HG03108 (cell line): ENCODE data around the gene PIK3CG.
"Not testable (repeated sequence)": the region's sequence is repeated elsewhere in the genome, so short reads cannot be mapped to it uniquely, and the experiment has no call there.

Source experiments
- ATAC-seq: cut with Tn5 transposase; IDR thresholded peaks from one replicate; pipeline ENCODE4 v1.9.1; 2021; ENCODE audit warnings: moderate library complexity; ENCODE audit not compliant: unreplicated experiment

Gene PIK3CG

DNA sequence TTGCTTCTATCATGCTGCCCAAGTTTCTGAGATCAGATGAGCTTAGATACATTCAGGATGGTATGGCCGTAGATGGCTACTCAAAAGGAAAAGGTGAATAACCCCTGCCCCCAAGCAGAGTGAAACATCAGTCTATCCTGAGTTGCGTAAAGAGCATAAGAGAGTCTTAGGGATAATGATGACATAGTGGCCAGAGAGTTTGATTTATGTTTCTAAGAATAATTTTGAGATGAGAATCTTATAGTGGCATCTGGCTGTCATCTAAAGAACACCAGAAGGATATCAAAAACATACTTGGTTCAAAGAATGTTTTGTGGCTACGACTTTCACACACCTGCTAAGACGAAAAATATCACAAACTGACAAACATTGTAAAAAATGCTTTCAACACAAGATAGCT, 20.6 kb downstream of the PIK3CG start:
- no peak for ATAC-seq

DNA sequence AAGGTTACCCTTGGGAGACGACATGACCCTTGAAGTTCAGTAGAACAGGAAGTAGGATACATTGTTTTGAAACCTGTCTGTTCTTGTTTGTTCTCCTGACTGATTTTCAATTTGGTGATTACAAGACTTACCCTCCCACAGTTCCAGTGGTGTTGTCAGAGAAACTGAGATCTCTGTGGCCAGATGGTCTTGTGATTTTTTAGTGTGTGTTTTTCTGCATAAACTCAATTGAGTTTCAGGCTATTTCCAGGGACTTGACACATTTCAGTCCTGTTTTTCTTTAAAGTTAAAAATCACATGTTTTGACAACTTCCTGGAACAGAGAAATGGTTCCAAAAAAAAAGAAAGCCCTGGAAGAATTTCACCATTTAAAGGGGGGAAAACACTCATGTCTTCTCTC, 22.3 kb downstream of the PIK3CG start:
- ATAC-seq, result peak; percentile 72

DNA sequence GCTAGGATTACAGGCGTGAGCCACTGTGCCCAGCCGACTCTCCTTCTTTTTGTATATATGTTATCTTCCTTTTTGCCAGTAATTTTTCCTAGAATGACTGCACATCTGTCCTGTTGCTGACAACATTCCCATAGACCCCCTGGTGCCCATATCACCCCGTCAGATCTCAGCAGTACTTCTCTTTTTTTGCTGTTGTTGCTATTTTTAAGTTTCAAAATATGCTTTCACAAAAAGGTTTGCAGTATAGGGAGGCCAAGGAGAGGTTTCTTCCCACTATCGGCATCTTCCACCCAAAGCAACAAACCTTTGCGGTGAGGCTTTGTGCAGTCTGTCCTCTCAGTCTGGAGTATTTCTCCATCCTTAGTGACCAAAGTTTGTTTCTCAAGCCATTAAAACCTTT, 23.1 kb downstream of the PIK3CG start:
- ATAC-seq, result no peak

DNA sequence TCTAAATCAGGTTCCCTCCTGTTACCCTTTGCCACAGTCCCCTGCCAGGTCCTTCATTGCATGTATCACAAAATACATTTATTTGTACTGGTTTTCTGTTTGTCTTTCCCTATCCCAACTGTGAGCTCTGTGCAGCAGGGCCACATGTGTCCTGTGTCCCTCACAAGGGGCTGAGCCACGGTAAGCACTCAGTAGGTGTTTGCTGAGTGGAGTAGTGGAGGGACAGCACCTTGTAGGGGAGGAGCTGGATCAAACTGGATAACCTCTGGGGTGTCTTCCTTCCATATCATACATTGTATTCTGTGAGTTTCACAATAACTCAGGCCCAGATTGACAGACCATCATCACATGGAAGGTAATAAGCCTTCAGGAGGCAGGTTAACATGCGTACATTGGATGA, 25.9 kb downstream of the PIK3CG start:
- ATAC-seq, result no peak

DNA sequence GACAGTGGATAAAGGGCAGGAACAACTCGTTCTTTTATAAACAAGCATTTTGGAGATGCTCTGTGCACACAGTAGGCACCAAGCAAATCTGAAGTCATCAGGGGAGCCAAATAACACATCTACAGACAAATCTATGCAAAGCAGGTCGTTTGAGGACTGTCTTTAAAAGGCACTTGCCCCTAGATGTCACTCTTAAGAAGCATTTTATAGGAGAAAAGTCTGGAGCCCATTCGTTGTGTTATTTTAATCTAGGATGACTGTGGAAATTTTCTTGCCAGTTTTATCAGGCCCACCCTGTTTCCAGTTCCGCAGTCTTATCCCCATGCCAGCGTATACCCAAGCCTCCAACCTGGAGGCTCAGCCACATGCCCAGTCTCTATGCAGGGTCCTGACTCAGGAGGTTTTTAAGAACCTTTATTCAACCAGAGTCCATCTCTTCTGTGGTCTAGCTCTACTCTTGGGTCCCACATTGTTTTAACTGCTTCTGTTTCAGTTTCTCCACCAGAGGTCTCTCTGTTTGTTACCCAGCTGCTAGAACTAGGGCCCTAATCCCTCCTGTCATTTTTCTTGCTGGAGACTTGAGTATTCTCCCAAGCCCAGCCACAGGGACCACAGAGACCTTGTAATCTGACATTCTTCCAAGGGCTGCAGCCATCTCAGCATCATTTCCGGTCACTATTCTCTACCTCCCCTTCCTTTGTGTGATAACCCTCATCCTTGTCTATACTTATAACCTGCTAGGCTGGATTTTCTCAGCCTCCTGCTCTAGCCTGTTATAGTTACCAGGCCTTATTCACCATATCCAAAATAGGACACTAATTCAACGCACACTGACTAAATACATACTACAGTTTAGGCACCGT, 26.7 kb downstream of the PIK3CG start:
- ATAC-seq, result no peak

DNA sequence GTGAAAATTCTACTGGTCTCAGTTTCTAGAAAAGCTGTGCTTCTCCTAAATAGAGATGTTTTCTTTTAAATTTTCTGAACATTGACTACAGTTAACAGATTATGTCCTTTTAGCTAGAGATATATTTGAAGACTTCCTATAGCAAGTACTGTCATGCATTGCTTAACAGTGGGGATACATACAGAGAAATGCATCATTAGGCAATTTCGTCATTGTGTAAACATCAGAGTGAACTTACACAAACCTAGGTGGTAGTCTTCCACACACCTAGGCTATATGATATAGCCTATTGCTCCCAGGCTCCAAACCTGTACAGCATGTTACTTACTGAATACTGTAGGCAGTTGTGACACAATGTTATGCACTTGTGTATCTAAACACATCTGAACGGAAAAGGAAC, 28.5 kb downstream of the PIK3CG start:
- no peak for ATAC-seq

DNA sequence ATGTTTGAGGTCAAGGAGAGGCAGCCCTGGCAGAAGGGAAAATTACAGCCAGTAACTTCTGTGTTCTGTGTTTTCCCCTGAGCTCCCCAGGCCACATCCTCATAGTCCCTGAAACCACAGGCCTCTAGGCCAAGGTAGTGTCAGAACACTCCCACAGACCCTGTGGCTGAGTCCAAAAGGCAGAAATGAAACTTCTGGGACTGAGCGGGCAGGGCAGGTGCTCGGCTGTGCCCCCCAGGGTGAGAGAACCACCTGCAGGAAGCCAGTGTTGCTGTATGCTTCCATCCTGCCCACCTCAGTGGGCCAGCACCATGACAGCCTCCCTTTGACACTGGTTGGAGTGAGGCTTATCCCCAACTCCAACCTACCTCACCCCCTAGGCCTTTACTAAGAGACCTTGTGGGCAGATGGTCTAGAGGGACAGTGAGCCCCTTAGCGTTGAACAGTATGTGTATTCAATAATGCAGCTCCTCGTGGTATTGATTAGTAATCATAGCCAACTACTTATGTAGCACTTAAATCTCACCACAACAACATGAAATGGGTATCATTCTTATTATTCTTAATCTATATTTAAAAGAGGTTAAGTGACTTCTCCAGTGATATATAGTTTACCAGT, 30.3 kb downstream of the PIK3CG start:
- peak; percentile 97 for ATAC-seq

DNA sequence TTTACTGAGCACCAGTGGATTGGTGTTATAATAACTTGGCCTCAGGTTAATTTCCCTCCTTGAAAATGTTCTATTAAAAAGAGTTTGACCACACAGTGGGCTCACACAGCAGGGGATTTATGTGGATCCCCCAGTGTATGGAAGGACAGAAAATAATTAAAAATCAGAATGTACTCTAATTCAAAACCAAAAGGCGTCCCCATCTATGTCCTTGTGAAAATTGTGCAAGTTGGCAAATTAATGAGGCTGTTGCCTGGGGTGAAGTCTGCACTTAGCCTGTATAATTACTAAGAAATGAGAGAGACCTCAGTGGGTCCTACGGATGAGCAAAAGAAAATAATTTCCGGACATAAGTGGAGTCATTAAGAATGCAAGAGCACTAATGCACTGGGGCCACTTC, 31.1 kb downstream of the PIK3CG start:
- no peak for ATAC-seq

DNA sequence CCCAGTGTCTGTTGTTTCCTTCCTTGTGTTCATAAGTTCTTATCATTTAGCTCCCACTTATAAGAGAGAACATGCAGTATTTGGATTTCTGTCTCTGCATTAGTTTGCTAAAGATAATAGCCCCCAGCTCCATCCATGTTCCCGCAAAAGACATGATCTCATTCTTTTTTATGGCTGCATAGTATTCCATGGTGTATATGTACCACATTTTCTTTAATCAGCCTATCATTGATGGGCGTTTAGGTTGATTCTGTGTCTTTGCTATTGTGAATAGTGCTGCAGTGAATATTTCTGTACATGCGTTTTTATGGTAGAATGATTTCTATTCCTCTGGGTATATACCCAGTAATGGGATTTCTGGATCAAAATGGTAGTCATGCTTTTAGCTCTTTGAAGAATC, 32.5 kb downstream of the PIK3CG start:
- ATAC-seq, result not testable (repeated sequence)

DNA sequence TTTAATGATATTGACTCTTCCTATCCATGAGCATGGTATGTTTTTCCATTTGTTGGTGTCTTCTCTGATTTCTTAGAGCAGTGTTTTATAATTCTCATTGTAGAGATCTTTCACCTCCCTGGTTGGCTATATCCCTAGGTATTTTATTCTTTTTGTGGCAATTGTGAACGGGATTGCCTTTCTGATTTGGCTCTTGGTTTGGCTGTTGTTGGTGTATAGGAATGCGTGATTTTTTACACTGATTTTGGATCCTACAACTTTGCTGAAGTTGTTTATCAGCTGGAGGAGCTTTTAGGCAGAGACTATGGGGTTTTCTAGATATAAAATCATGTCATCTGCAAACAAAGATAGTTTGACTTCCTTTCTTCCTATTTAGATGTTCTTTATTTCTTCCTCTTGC, 33.9 kb downstream of the PIK3CG start:
- ATAC-seq, result not testable (repeated sequence)

DNA sequence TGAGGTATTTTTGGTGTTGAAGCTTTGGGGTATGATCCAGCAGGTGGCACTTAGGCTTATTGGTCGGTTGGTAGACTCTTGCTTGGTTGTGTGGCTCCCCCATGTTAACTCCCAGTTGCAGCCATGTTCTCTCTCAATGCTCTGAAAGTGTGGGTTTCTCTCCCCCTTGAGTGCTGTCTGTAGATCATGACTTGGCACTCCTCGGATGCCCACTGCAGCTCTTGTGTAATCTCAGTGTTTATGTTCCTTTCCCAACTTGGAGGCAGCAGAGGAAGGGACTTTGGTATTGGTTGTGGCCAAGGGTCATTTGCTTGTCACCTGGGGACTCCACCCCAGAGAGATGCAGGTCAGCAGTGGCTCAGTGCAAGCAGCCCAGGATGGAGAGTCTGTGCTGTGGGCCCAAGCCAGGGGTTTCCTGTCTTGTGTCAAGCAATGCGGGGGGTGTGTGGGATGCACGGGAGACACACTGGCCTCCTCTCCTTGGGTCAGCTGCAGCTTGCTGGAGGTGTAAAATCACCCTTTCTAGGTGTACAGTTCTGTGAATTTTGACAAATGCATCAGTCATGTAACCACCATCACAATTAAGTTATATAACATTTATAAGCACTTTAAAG, 36.9 kb downstream of the PIK3CG start:
- ATAC-seq, result no peak

DNA sequence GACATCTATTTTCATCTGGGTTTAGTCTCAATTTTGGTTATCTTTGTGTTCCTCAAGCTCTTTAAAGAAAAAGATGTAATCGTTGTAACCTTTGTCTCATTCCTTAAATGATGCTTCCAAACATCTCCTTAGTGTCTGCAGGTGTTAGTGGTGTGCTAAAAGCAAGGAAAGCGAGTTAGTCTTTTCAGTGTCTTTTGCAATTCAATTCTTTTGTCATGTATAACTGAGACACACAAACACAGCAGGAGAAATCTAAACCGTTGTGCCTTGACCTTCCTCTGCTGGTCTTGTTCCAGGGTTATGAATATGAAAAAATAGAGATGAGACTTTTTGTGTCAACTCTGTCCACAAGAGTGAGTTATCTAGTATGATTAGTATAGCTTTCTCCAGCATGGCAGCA, 40.7 kb downstream of the PIK3CG start:
- ATAC-seq, result no peak

DNA sequence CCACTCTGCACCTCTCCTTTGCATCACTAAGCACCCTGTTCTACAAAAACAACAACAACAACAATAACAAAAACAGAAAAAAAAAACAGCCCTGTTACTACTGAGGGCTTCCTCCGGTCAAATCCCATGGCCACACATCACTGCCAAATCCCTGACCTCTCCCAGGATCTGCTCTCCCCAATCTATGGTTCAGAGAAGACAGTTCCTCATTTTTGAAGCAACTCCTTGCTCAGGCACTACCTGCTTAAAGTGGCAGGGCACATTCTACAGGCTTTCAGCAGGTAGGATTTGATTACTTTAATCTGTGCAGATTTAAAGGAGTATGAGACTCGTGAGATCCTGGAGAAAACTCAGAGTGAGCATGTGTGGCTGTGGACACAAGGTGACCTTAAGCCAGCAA, 46.9 kb downstream of the PIK3CG start:
- no peak for ATAC-seq

DNA sequence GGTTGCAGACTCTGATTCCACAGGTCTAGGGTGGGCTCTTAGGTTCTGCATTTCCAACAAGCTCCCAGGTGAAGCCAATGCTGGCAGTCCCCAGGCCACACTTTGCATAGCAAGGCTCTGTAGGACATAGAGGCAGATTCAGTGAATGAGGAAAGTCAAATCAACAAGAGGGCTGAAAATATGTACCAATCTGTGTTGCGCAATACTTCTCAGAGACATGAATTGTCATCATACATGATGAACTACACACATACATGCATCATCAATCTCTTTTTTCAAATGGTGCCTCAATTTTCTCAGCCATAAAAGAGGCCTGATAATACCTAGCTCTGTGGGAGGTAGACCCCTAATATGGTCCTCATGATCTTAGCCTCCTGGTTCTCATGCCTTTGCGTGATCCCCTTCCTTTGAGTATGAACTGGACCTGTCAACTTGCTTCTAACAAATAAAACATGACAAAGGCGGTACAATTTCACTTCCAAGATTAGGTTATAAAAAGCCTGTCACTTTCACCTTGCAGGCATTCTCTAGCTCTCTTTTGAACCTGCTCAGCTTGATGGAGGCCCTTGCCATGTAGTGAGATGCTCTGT, 49.0 kb downstream of the PIK3CG start:
- ATAC-seq, result no peak

DNA sequence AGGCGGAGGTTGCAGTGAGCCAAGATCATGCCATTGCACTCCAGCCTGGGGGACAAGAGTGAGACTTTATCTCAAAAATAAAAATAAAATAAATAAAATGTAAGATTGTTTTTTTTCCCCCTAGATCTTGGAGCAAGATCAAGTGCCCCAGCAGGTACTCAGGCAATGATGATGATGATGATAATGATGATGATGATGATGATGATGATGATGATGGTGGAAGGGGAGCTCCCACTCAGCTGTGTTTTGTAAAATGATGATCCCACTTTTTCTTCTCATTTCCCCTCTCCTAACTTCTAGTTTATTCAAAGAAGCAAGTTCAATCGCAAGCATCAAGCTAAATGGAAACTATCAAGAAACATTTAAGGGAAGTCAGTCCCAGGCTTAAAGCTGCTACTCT, 50.3 kb downstream of the PIK3CG start:
- no peak for ATAC-seq

DNA sequence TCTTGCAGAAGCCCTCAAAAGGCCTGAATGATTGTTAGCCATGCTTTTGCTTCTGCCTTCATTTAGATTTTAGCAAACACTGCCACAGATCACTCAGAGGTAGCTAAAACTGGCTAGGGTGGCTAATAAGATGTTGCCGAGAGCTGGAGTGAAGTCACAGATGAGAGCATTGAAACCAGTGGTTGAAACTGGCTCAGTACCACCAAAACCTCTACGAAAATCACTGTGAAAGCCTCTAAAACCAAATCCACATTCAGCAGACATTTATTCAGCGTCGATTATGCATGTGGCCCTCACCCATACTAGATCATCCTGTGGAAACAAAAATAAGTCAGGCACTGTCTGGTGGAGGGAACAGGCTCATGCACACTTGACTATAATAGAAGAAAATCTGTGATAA, 50.8 kb downstream of the PIK3CG start:
- peak; percentile 91 for ATAC-seq

DNA sequence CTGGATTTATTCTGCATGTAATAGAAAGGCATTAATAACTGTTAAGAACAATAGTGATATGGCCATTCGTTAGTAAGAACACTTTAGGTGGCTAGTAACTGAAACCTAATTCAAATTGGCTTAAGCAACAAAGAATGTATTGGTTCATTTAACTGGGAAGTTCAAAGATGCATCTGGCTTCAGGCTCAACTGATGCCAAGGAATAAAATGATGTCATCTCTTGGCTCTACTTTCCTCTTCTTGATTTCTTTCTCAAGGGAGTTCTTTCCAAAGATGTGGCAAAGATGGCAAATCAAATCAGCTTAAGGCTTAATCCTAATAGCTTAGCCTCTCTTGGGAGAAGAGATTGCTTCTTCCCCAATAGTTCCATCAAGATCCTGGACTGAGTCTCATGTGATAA, 51.6 kb downstream of the PIK3CG start:
- ATAC-seq, result no peak

DNA sequence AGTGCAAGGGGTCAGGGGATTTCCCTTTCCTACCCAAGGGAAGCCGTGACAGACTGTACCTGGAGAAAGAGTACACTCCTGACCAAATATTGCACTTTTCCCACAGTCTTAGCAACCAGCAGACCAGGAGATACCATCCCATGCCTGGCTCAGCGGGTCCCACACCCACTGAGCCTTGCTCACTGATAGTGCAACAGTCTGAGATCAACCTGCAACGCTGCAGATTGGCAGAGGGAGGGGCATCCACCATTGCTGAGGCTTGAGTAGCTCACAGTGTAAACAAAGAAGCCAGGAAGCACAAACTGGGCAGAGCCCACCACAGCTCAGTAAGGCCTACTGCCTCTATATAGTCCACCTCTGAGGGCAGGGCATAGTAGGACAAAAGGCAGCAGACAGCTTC, 53.9 kb downstream of the PIK3CG start:
- no peak for ATAC-seq

DNA sequence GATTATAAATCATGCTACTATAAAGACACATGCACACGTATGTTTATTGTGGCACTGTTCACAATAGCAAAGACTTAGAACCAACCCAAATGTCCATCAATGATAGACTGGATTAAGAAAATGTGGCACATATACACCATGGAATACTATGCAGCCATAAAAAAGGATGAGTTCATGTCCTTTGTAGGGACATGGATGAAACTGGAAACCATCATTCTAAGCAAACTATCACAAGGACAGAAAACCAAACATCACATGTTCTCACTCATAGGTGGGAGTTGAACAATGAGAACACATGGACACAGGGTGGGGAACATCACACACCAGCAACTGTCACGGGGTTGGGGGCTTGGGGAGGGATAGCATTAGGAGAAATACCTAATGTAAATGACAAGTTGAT, 59.4 kb downstream of the PIK3CG start:
- not testable (repeated sequence) for ATAC-seq

DNA sequence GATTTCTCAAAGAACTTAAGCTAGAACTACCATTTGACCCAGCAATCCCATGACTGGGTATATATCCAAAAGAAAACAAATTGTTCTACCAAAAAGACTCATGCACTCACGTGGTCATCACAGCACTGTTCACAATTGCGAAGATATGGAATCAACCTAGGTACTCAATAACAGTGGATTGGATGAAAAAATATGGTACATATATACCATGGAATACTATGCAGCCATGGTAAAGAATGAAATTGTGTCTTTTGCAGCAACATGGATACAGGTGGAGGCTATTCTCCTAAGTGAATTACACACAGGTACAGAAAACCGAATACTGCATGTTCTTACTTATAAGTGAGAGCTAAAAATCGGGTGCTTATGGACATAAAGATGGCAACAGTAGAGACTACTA, 61.8 kb downstream of the PIK3CG start:
- ATAC-seq, result no peak

DNA sequence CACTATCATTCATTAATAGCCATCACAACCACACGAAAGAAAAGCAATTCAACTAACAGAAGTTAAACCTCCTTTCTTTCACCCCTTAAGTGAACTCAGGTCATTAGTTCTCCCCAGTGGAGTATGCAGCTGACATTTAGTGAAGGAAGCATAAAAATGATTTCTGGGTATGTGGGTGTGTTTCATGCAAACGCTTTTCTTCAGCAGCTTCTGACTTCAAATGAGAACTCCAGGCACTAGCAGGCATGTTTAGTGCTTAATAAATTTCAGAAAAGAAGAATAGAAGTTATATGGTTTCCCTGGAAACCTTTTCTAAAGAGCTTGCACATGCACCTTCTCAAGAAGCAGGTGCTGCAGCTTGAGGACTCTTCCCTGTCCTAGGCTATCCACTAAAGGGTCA, 62.5 kb downstream of the PIK3CG start:
- no peak for ATAC-seq

DNA sequence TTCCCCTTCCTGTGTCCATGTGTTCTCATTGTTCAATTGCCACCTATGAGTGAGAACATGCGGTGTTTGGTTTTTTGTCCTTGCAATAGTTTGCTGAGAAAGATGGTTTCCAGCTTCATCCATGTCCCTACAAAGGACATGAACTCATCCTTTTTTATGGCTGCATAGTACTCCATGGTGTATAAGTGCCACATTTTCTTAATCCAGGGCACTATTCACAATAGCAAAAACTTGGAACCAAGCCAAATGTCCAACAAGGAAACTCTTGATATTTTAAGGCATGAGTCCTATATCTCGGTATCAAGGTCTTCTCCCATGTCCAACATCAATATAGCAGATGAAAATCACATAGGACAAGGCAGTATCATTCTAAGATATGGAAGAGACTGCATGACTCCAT, 64.5 kb downstream of the PIK3CG start:
- ATAC-seq, result not testable (repeated sequence)
